22Rv1 (cell line): ENCODE measurements around the gene GNG4.

Experiments
- CTCF ChIP-seq: fragments of 450-650 bp; IDR thresholded peaks from 2 replicates; pipeline ENCODE4 v1.5.1; 2017; ENCODE audit warnings: mild to moderate bottlenecking
- ZFX ChIP-seq: fragments of 450-650 bp; IDR thresholded peaks from 2 replicates; pipeline ENCODE4 v1.6.1; 2017; ENCODE audit warnings: antibody characterized with exemption, borderline replicate concordance

GRCh38 chr1:235649368-235650163 is at the start of gene GNG4:
- TF ChIP-seq CTCF (no peak), ZFX (no peak)
